IPS-15b (cell line): ENCODE results near the gene CD59.
"Not testable (repeated sequence)": the region's sequence is repeated elsewhere in the genome, so short reads cannot be mapped to it uniquely, and the experiment has no call there.

Experiments used
- H3K27me3 ChIP-seq: one replicate; pipeline ENCODE4 v1.6.1; 2013; ENCODE audit warnings: low read length; ENCODE audit not compliant: control insufficient read depth, insufficient read depth
- H3K36me3 ChIP-seq: one replicate; pipeline ENCODE4 v1.6.1; 2013; ENCODE audit warnings: low read length; ENCODE audit not compliant: control insufficient read depth, insufficient read depth
- H3K4me1 ChIP-seq: one replicate; pipeline ENCODE4 v1.6.1; 2013; ENCODE audit warnings: mild to moderate bottlenecking, low read length; ENCODE audit not compliant: control insufficient read depth, insufficient read depth
- H3K4me3 ChIP-seq: one replicate; pipeline ENCODE4 v1.5.1; 2013; ENCODE audit warnings: low read depth, low read length
- H3K9ac ChIP-seq: one replicate; pipeline ENCODE4 v1.6.1; 2013; ENCODE audit warnings: low read depth, mild to moderate bottlenecking, low read length
- H3K9me3 ChIP-seq: one replicate; pipeline ENCODE4 v1.6.1; 2013; ENCODE audit warnings: mild to moderate bottlenecking, low read length; ENCODE audit not compliant: control insufficient read depth, insufficient read depth

Gene CD59

GRCh38 chr11:33668951-33669596, 67.1 kb downstream of the CD59 start:
- Histone ChIP-seq H3K9ac (no peak overlapping the region), H3K27me3 (no peaks in the 10 kb centered on the region), H3K4me3 (no peak overlapping the region), H3K4me1 (peaks cover 18% of the 10 kb centered on the region), H3K36me3 (no peaks in the 10 kb centered on the region), H3K9me3 (no peaks in the 10 kb centered on the region)

GRCh38 chr11:33668468-33668825, 67.8 kb downstream of the CD59 start:
- Histone ChIP-seq H3K9ac (no peak overlapping the region), H3K9me3 (no peaks in the 10 kb centered on the region), H3K27me3 (no peaks in the 10 kb centered on the region), H3K4me1 (peaks cover 18% of the 10 kb centered on the region), H3K4me3 (no peak overlapping the region), H3K36me3 (no peaks in the 10 kb centered on the region)

- Histone ChIP-seq H3K27me3 (no peaks in the 10 kb centered on the region), H3K4me1 (peaks cover 18% of the 10 kb centered on the region), H3K9me3 (no peaks in the 10 kb centered on the region), H3K4me3 (no peak overlapping the region), H3K36me3 (no peaks in the 10 kb centered on the region), H3K9ac (no peak overlapping the region)
These were observed 68.3 kb downstream of the CD59 start for GRCh38 chr11:33667819-33668467.

- Histone ChIP-seq H3K4me3 (no peak overlapping the region), H3K9ac (no peak overlapping the region), H3K9me3 (no peaks in the 10 kb centered on the region), H3K27me3 (no peaks in the 10 kb centered on the region), H3K36me3 (no peaks in the 10 kb centered on the region), H3K4me1 (peaks cover 28% of the 10 kb centered on the region)
These were observed 70.7 kb downstream of the CD59 start for GRCh38 chr11:33665350-33666106.

- H3K36me3 ChIP-seq: no peaks in the 10 kb centered on the region
- no peaks in the 10 kb centered on the region for H3K9me3 ChIP-seq
- peaks cover 28% of the 10 kb centered on the region for H3K4me1 ChIP-seq
- H3K9ac ChIP-seq: no peak overlapping the region
- no peaks in the 10 kb centered on the region for H3K27me3 ChIP-seq
- H3K4me3 ChIP-seq: no peak overlapping the region
These were observed 71.4 kb downstream of the CD59 start for GRCh38 chr11:33664827-33665226.

- H3K36me3 ChIP-seq: no peaks in the 10 kb centered on the region
- H3K9me3 ChIP-seq: no peaks in the 10 kb centered on the region
- H3K4me1 ChIP-seq: peaks cover 23% of the 10 kb centered on the region
- no peak overlapping the region for H3K4me3 ChIP-seq
- no peak overlapping the region for H3K9ac ChIP-seq
- no peaks in the 10 kb centered on the region for H3K27me3 ChIP-seq
These were observed 72.1 kb downstream of the CD59 start for GRCh38 chr11:33664166-33664565.

GRCh38 chr11:33663121-33663520, 73.1 kb downstream of the CD59 start:
- Histone ChIP-seq H3K4me1 (peaks cover 12% of the 10 kb centered on the region), H3K27me3 (no peaks in the 10 kb centered on the region), H3K4me3 (no peak overlapping the region), H3K9ac (no peak overlapping the region), H3K9me3 (no peaks in the 10 kb centered on the region), H3K36me3 (no peaks in the 10 kb centered on the region)

GRCh38 chr11:33661526-33661925, 74.7 kb downstream of the CD59 start:
- H3K9ac ChIP-seq, H3K36me3 ChIP-seq, H3K9me3 ChIP-seq, H3K27me3 ChIP-seq, H3K4me1 ChIP-seq, H3K4me3 ChIP-seq: not testable (repeated sequence)

GRCh38 chr11:33660962-33661361, 75.3 kb downstream of the CD59 start:
- Histone ChIP-seq H3K4me1 (peaks cover 10% of the 10 kb centered on the region), H3K9ac (no peak overlapping the region), H3K27me3 (no peaks in the 10 kb centered on the region), H3K36me3 (no peaks in the 10 kb centered on the region), H3K4me3 (no peak overlapping the region), H3K9me3 (no peaks in the 10 kb centered on the region)

- no peak overlapping the region for H3K4me3 ChIP-seq
These were observed 76.7 kb downstream of the CD59 start for GRCh38 chr11:33659370-33660139.

GRCh38 chr11:33658195-33658900, 77.9 kb downstream of the CD59 start:
- no peak overlapping the region for H3K9ac ChIP-seq
- H3K36me3 ChIP-seq: no peaks in the 10 kb centered on the region
- H3K9me3 ChIP-seq: no peaks in the 10 kb centered on the region
- peaks cover 10% of the 10 kb centered on the region for H3K4me1 ChIP-seq
- no peak overlapping the region for H3K4me3 ChIP-seq
- H3K27me3 ChIP-seq: no peaks in the 10 kb centered on the region

More at GRCh38 chr11:33659370-33660139, 76.7 kb downstream of the CD59 start:
- Histone ChIP-seq H3K9me3 (no peaks in the 10 kb centered on the region), H3K9ac (no peak overlapping the region), H3K27me3 (no peaks in the 10 kb centered on the region), H3K36me3 (no peaks in the 10 kb centered on the region), H3K4me1 (peaks cover 10% of the 10 kb centered on the region)
